ENCODE results near the gene CACNB4.

Gene CACNB4

GRCh38 chr2:151853070-151853758 lies 245.6 kb downstream of the CACNB4 start:
- no peak for DNase-seq (ENCODE audit: low read depth)

DNA sequence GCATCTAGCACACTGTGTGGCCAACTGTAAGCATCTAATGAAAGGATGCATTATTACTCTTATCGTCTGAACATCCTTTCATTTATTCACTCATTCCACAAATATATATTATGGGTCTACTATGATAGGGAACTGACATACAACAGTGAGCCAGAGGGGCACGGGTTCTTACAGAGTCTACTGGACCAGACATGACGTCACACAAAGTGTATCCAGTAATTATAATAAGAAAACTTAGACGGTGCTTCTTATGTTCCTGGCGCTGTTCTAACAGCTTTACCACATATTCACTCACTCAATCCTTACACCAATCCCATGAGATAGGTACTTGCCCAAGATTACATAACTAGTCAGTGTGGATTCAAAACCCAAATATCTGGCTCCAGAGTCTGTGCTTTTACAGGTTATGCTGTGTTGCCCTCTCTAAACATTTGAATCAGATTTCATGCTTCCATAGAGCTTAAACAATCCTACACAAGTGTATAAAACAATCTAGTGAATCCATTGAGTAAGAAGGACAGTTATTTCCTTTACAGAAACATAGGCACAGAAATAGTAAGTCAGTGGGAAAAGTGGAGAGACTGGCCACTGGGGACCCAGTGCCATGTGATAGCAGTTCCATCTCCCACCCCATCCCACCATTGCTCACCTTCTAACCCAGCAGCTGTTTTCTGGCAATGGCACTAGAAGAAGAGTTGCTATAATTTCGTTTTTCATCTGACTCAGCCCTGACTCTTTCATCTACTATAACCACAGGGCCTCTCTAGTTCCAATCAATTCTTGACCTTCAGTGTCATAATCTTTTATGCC lies 246.4 kb downstream of the CACNB4 start:
- DNase-seq (ENCODE audit: low read depth) = no peak

DNA sequence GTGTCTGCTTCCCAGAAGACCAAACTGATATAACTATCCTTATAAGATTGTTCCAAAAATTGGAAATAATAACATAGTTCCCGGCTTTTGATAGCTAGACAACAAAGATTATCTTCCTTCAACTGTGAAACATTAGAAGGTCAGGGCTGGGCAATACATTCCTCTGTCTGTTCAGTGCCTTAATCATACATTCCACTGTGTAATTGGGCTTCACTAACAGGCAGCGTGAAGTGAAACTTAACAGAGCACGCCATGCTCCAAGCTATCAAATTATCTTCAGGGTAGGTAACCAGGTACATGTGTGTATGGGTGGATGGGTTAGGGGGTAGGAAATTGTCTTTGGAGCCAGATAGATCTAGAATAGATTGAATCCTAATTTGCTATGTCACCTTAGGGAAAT lies 247.1 kb downstream of the CACNB4 start:
- no peak for DNase-seq (ENCODE audit: low read depth)

DNA sequence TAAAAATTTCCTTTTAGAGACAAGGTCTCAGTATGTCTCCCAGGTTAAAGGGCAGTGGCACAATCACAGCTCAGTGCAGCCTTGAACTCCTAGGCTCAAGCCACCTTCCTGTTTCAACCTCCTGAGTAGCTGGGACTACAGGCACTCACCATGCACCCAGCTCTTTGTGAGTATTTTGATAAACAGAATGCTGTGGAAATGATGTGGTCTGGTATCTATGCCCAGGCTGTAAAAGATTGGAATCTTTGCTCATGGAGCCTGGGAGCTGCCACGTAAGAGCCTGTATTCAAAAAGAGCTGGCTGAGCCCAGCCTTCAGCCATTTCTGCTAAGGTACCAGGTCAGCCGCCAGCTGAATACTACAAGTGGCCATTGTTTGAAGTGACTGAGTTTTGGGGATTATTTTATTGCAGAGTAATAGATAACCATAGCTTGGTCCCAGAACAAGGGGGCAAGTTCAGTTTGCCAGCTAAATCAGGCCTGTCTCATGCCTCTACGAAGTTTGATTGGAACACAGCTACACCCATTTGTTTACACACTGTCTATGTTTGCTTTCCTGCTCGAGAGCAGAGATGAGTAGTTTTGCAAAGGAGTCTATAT lies 249.3 kb downstream of the CACNB4 start:
- DNase-seq (ENCODE audit: low read depth) = no peak

DNA sequence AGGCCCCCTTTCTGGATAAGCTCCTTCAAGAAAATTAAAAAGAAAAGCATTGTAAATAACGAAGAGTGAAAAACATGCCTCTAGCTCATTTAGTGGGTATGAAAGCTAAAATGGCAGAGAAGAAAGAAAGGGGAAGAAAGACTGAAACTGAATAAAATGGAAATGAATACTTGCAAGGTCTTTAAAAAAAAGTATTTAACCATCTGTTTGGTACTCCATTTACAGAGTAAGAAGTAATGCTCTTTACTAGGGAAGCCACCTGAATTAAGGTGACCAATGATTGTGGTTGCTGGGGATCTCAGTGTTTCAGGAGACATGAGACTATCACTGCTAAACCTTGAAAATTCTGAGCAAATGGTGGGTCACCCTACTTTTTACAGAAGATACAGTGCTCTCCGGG lies 253.0 kb downstream of the CACNB4 start:
- no peak for DNase-seq (ENCODE audit: low read depth)

DNA sequence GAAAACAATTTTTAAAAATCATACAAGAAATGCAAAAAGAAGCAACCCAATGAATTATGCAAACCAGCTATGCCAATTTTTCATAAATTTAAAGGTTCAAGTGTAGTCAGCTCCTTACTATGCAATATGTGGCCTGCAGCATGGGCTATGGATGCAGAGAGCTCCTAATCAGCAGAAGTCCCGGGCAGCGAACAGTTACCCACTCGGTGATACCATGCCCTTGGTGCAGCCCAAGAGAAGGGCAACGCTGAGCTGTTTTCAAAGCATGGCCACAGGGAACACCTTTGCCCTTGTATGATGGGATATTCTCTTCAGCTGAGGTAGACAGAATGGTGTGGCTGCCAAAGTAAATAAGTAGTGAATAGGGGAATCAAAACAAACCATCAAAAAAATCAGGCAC lies 253.4 kb downstream of the CACNB4 start:
- no peak for DNase-seq (ENCODE audit: low read depth)

GRCh38 chr2:151844211-151844896 lies 254.5 kb downstream of the CACNB4 start:
- no peak for DNase-seq (ENCODE audit: low read depth)

- no peak for DNase-seq (ENCODE audit: low read depth)
Measured at GRCh38 chr2:151843691-151844061, 255.2 kb downstream of the CACNB4 start.

GRCh38 chr2:151842830-151843690 lies 255.8 kb downstream of the CACNB4 start:
- DNase-seq (ENCODE audit: low read depth) = no peak

DNA sequence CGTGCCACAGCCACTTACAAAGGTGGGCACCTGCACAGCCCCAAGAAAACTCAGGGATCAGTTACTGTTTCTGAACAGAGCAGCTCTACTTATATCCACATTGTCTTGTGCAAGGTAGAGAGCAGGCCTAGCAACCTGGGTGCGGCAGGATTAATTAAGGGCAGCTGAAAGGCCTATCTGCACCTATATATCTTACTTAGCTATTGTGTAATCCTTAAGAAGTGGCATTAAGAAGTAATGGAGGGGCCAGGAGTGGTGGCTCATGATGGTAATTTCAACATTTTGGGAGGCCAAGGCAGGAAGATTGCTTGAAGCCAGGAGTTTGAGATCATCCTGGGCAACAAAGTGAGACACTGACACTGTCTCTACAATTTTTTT lies 257.8 kb downstream of the CACNB4 start:
- DNase-seq (ENCODE audit: low read depth) = no peak

DNA sequence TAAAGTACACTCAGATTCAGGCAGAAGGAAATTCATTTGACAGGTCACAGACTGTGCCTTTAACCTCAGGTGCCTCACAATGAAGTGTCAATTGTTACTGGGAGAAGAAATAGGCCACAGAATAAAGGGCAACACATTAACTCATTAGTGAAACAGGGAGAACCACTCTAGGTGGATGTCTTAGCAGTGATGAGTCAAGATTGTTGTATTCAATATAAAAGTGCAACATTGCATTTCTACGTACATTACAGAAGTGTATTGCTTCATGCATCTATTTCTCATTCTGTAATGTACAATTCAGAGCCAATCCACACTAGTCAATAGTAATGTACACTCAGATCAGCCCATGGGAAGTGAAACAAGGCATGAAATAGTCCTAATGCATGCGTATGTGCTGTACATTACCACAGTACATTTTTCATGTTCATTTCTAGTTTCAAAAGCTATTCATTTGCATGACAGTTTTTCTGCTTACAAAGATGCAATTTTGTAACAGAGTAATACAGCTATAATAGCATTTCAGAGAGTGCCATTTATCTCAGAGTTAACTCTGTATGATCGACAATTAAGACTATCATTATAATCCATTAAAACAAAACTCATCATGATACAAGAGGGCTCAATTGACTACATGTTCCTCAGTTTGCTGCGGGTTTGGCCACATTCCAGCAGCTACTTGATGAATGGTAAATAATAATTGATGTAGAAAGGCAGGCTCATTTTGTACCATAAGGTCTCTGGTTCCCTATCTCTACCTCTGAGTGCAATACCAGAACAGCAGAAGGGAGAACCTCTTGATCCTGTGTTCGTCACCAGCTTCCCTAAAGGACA lies 258.4 kb downstream of the CACNB4 start:
- DNase-seq (ENCODE audit: low read depth) = no peak

DNA sequence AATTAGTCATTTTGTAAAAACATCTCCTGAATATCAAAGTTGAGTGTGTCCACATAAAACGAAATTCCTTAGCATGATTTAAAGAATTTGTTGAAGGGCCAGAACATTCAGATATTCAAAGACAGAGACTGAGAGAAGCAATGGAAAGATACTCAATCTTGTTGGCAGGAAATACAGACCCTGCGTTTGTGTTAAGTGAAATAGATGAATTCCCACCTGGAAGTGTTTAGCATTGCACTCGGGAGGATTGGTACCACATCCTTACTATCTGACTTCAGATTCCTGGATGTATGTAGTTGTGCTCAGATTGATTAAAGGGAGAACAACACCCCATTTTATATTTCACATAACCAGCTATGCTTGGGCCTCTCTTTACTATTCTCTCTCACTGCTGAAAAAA lies 260.9 kb downstream of the CACNB4 start:
- no peak for DNase-seq (ENCODE audit: low read depth)

DNA sequence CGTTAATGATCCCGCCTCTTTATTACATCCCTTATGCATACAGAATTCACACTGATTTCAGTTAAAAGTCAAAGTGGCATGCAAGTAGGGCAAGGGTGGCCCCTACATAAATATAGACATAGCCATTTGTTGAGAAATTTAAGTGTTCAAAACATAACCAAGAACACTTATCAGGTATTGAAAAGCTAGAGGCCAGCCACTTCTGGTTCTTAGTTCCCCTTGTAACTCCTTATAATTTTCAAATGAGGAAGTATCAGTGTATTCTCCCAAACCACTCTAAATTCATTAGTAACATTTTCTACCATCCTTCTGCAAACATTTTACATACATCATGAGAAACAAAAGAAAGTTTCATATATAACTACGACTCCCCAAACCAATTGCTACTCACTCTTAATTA lies 264.9 kb downstream of the CACNB4 start:
- no peak for DNase-seq (ENCODE audit: low read depth)

DNA sequence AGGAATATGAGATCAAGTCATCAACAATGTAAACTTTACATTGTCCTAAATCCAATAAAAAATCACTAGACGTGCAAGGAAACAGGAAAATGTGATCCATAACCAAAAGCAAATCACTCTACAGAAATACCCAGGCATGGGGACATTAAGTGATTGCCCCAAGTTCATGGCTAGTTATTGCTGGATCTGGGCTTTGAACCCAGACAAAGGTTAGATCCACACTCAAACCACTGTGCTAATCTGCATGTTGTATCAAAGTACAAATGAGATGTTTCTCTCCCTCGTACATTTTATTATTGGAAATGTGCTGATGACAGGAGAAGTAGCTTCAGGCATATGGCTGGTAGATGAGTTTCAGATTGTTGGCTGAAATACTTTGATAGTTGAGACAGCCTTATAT lies 267.9 kb downstream of the CACNB4 start:
- no peak for DNase-seq (ENCODE audit: low read depth)

GRCh38 chr2:151828890-151829324 lies 269.9 kb downstream of the CACNB4 start:
- DNase-seq (ENCODE audit: low read depth) = no peak

GRCh38 chr2:151828143-151828889 lies 270.5 kb downstream of the CACNB4 start, which contains the start of gene ARL5A:
Gene ARL5A (minus strand): TSS chr2:151828421. CDS start chr2:151828176, 245 bp downstream.
- peak; percentile 94 for DNase-seq (ENCODE audit: low read depth)

- DNase-seq (ENCODE audit: low read depth) = peak; percentile 3
Measured at GRCh38 chr2:151827564-151828142, 271.2 kb downstream of the CACNB4 start.

GRCh38 chr2:151826737-151827157 lies 272.1 kb downstream of the CACNB4 start:
- no peak for DNase-seq (ENCODE audit: low read depth)

- no peak for DNase-seq (ENCODE audit: low read depth)
Measured at GRCh38 chr2:151824886-151825285, 274.0 kb downstream of the CACNB4 start.

DNA sequence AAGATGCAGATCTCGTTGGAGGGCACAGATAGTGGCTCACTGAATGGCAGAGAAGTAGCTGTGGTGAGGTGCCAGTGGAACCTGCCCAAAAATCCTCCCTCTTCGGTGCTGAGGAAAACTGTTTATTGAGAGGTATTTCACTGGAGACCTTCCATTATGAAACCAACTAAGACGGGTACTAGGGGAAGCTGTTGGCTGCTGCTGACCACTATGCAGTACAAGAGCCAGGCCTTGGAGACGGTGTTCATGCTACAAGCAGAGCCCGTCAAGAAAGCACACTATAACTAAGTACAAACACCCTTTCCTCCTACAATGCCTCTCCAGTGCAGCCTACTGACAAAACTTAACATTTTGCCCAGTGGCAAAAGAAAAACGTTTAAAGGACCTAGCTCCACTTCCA lies 275.2 kb downstream of the CACNB4 start:
- DNase-seq (ENCODE audit: low read depth) = no peak
